Measurements from ENCODE around the gene ADAMTSL1.

- TF ChIP-seq CTCF (IDR thresholded peaks at IDR 0.05; ENCODE audit: control extremely low read depth in 1 of 3, insufficient read depth in 1 of 3, low read depth in 1 of 3, low read length in 3 of 3) (no peak), CREB1 (IDR thresholded peaks at IDR 0.05) (no peak), GABPA (IDR thresholded peaks at IDR 0.05; ENCODE audit: borderline replicate concordance, insufficient read depth, low read length) (no peak), EZH2 (IDR thresholded peaks at IDR 0.05; ENCODE audit: low read depth, low read length, severe bottlenecking) (no peak)
These were observed 33.2 kb downstream of the ADAMTSL1 start for GRCh38 chr9:18507151-18507550.

Data from H1 (cell line).